Nephron progenitor cell (in vitro differentiated cells): Measurements from ENCODE around the gene OR10G3.
"Not testable (repeated sequence)": the region's sequence is repeated elsewhere in the genome, so short reads cannot be mapped to it uniquely, and the experiment has no call there.

Source experiments
- DNase-seq: peaks from one replicate; pipeline ENCODE4 v3.0.0; 2021
- H3K27ac Mint-ChIP-seq: 2 replicates; pipeline ENCODE4 v1.8.0; 2021; ENCODE audit warnings: mild to moderate bottlenecking, moderate library complexity, mixed read lengths
- H3K27me3 Mint-ChIP-seq: 2 replicates; pipeline ENCODE4 v1.8.0; 2021; ENCODE audit warnings: mild to moderate bottlenecking, low read depth, mixed read lengths; ENCODE audit not compliant: poor library complexity
- H3K36me3 Mint-ChIP-seq: 2 replicates; pipeline ENCODE4 v1.8.0; 2021; ENCODE audit warnings: low read depth, mixed read lengths
- H3K4me1 Mint-ChIP-seq: 2 replicates; pipeline ENCODE4 v1.8.0; 2021; ENCODE audit warnings: mixed read lengths
- H3K4me3 Mint-ChIP-seq: 2 replicates; pipeline ENCODE4 v1.8.0; 2021; ENCODE audit warnings: mild to moderate bottlenecking, moderate library complexity, mixed read lengths
- H3K9me3 Mint-ChIP-seq: 2 replicates; pipeline ENCODE4 v1.8.0; 2021; ENCODE audit warnings: mild to moderate bottlenecking, moderate library complexity, mixed read lengths
- TF ChIP-seq, protein P1 (sequence below): fragments of 200-600 bp; sonication (generic); IDR thresholded peaks from 2 replicates; pipeline ENCODE4 v1.5.0; 2021; ENCODE audit warnings: antibody characterized with exemption

The OR10G3 gene

GRCh38 chr14:21556378-21557083 is 23.3 kb downstream of the OR10G3 start:
- H3K9me3 Mint-ChIP-seq, result no peaks in the 10 kb centered on the region
- peak overlapping the region; percentile 11 for H3K4me3 Mint-ChIP-seq
- no peaks in the 10 kb centered on the region for H3K36me3 Mint-ChIP-seq
- peaks cover 3% of the 10 kb centered on the region for H3K27me3 Mint-ChIP-seq
- TF ChIP-seq, protein P1, sequence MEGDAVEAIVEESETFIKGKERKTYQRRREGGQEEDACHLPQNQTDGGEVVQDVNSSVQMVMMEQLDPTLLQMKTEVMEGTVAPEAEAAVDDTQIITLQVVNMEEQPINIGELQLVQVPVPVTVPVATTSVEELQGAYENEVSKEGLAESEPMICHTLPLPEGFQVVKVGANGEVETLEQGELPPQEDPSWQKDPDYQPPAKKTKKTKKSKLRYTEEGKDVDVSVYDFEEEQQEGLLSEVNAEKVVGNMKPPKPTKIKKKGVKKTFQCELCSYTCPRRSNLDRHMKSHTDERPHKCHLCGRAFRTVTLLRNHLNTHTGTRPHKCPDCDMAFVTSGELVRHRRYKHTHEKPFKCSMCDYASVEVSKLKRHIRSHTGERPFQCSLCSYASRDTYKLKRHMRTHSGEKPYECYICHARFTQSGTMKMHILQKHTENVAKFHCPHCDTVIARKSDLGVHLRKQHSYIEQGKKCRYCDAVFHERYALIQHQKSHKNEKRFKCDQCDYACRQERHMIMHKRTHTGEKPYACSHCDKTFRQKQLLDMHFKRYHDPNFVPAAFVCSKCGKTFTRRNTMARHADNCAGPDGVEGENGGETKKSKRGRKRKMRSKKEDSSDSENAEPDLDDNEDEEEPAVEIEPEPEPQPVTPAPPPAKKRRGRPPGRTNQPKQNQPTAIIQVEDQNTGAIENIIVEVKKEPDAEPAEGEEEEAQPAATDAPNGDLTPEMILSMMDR, result no peak
- H3K4me1 Mint-ChIP-seq, result peaks cover 35% of the 10 kb centered on the region
- DNase-seq, result no peak
- H3K27ac Mint-ChIP-seq, result peak overlapping the region; percentile 99

- DNase-seq, result no peak
- H3K27me3 Mint-ChIP-seq, result peaks cover 3% of the 10 kb centered on the region
- no peaks in the 10 kb centered on the region for H3K36me3 Mint-ChIP-seq
- peaks cover 28% of the 10 kb centered on the region for H3K4me1 Mint-ChIP-seq
- H3K4me3 Mint-ChIP-seq, result no peak overlapping the region
- TF ChIP-seq, protein P1, result no peak
- no peaks in the 10 kb centered on the region for H3K9me3 Mint-ChIP-seq
- H3K27ac Mint-ChIP-seq, result no peak overlapping the region
Measured at GRCh38 chr14:21553266-21553665, 26.6 kb downstream of the OR10G3 start.

DNA sequence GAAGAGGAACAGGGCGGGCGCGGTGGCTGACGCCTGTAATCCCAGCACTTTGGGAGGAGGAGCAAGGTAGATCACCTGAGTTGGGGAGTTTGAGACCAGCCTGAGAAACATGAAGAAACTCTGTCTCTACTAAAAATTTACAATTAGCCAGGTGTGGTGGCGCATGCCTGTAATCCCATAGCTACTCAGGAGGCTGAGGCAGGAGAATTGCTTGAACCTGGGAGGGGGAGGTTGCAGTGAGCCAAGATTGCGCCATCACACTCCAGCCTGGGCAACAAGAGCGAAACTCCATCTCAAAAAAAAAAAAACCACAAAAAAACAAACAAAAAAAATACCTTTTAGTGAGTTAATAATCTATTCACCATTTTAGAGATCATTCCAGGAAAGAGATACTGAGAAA is 35.3 kb downstream of the OR10G3 start:
- H3K4me3 Mint-ChIP-seq, H3K36me3 Mint-ChIP-seq, H3K27ac Mint-ChIP-seq, H3K27me3 Mint-ChIP-seq, DNase-seq, H3K9me3 Mint-ChIP-seq: not testable (repeated sequence)
- peaks cover 28% of the 10 kb centered on the region for H3K4me1 Mint-ChIP-seq

- no peaks in the 10 kb centered on the region for H3K9me3 Mint-ChIP-seq
- TF ChIP-seq, protein P1, result no peak
- peaks cover 34% of the 10 kb centered on the region for H3K4me1 Mint-ChIP-seq
- H3K27ac Mint-ChIP-seq, result peak overlapping the region; percentile 82
- H3K27me3 Mint-ChIP-seq, result no peaks in the 10 kb centered on the region
- H3K36me3 Mint-ChIP-seq, result no peaks in the 10 kb centered on the region
- peak overlapping the region; percentile 72 for H3K4me3 Mint-ChIP-seq
- no peak for DNase-seq
Measured at GRCh38 chr14:21543963-21544362, 35.9 kb downstream of the OR10G3 start.

GRCh38 chr14:21543521-21543960 is 36.3 kb downstream of the OR10G3 start:
- TF ChIP-seq, protein P1, result no peak
- Mint-ChIP-seq H3K27me3 (no peaks in the 10 kb centered on the region), H3K4me1 (peaks cover 38% of the 10 kb centered on the region), H3K4me3 (peak overlapping the region; percentile 72), H3K27ac (peak overlapping the region; percentile 82), H3K36me3 (no peaks in the 10 kb centered on the region), H3K9me3 (no peaks in the 10 kb centered on the region)
- no peak for DNase-seq

DNA sequence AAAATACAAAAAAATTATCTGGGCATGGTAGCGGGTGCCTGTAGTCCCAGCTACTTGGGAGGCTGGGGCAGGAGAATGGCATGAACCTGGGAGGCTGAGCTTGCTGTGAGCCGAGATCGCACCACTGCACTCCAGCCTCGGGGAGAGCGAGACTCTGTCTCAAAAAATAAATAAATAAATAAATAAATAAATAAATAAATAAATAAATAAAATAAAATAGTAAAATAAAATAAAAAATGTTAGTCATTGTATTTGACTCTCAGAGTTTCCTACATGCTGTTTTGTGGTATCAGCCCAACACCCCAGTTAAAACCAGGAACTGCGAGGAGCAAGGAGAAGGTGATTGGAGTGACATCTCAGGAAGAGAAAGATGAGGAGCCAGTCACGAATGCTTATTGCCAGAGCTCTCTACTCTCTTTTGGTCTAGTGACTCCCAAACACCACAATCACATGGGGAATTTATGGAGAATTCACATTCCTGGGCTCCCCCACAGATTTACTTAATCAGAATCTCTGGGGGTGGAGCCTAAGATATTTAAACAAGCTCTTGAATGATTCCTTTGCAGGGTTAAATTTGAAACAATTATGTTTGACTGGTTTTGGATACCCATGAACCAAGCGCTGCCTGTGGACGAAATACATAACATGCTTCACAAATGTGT is 38.3 kb downstream of the OR10G3 start:
- Mint-ChIP-seq H3K27ac (peak overlapping the region; percentile 43), H3K4me3 (no peak overlapping the region), H3K27me3 (no peaks in the 10 kb centered on the region), H3K36me3 (no peaks in the 10 kb centered on the region), H3K9me3 (no peaks in the 10 kb centered on the region), H3K4me1 (peaks cover 54% of the 10 kb centered on the region)
- TF ChIP-seq, protein P1, result no peak
- DNase-seq, result no peak
